NK-92 treated with Interleukin-12 subunit alpha and Interleukin-12 subunit beta, amount 100 ng/mL, for 24 hours (cell line): ENCODE results near the gene GNAS-AS1.
A peak's percentile ranks its signal among the peaks of the same experiment; 100 is the strongest.

Experiments
- DNase-seq: peaks from one replicate; lab custom pipeline; 2025; lab: John Stamatoyannopoulos, UW

GNAS-AS1 gene

GRCh38 chr20:58850693-58851174 lies at the start of gene GNAS-AS1:
GNAS-AS1 (minus strand) TSS chr20:58850902.
- DNase-seq = peak; percentile 78

- no peak for DNase-seq
Observed at GRCh38 chr20:58900397-58900796, 49.7 kb upstream of the GNAS-AS1 start.

- DNase-seq = no peak
Observed at GRCh38 chr20:58899512-58899911, 48.8 kb upstream of the GNAS-AS1 start.

GRCh38 chr20:58898629-58899408 lies 48.1 kb upstream of the GNAS-AS1 start:
- no peak for DNase-seq

GRCh38 chr20:58897488-58897887 lies 46.8 kb upstream of the GNAS-AS1 start:
- no peak for DNase-seq

- no peak for DNase-seq
Observed at GRCh38 chr20:58896820-58897219, 46.1 kb upstream of the GNAS-AS1 start.

- no peak for DNase-seq
Observed at GRCh38 chr20:58895448-58896180, 44.9 kb upstream of the GNAS-AS1 start.

GRCh38 chr20:58894652-58895447 lies 44.1 kb upstream of the GNAS-AS1 start:
- DNase-seq = no peak

- DNase-seq = no peak
Observed at GRCh38 chr20:58893355-58894120, 42.8 kb upstream of the GNAS-AS1 start.

GRCh38 chr20:58892932-58893224 lies 42.2 kb upstream of the GNAS-AS1 start:
- no peak for DNase-seq

- peak; percentile 90 for DNase-seq
Observed at GRCh38 chr20:58892141-58892931, 41.6 kb upstream of the GNAS-AS1 start.

GRCh38 chr20:58891718-58892140 lies 41.0 kb upstream of the GNAS-AS1 start:
- DNase-seq = peak; percentile 48

- peak; percentile 77 for DNase-seq
Observed at GRCh38 chr20:58891086-58891717, 40.5 kb upstream of the GNAS-AS1 start.

GRCh38 chr20:58890518-58891085 lies 39.9 kb upstream of the GNAS-AS1 start:
- DNase-seq = peak; percentile 77

GRCh38 chr20:58889798-58890517 lies 39.3 kb upstream of the GNAS-AS1 start:
- DNase-seq = no peak

- DNase-seq = no peak
Observed at GRCh38 chr20:58889334-58889760, 38.6 kb upstream of the GNAS-AS1 start.

GRCh38 chr20:58888521-58889333 lies 38.0 kb upstream of the GNAS-AS1 start:
- peak; percentile 72 for DNase-seq

GRCh38 chr20:58888103-58888502 lies 37.4 kb upstream of the GNAS-AS1 start:
- DNase-seq = no peak
